Nephron (organoid): ENCODE results near the gene SLC35F1.

Experiments
- H3K27ac Mint-ChIP-seq, 3 experiments: 2 replicates each; pipeline ENCODE4 v1.8.0; 2020; ENCODE audit warnings: mixed read lengths in 3 of 3, mild to moderate bottlenecking in 2 of 3, moderate library complexity in 1 of 3
- H3K27me3 Mint-ChIP-seq: 2 replicates; pipeline ENCODE4 v1.8.0; 2021; ENCODE audit warnings: low read depth, mild to moderate bottlenecking, moderate library complexity, mixed read lengths
- H3K36me3 Mint-ChIP-seq: 2 replicates; pipeline ENCODE4 v1.8.0; 2020; ENCODE audit warnings: low read depth, mixed read lengths
- H3K4me1 Mint-ChIP-seq: 2 replicates; pipeline ENCODE4 v1.8.0; 2020; ENCODE audit warnings: mixed read lengths
- H3K4me3 Mint-ChIP-seq, 3 experiments: 2 replicates each; pipeline ENCODE4 v1.8.0; 2020; ENCODE audit warnings: mild to moderate bottlenecking in 3 of 3, mixed read lengths in 3 of 3, moderate library complexity in 2 of 3
- H3K9me3 Mint-ChIP-seq: 2 replicates; pipeline ENCODE4 v1.8.0; 2020; ENCODE audit warnings: mixed read lengths
- CTCF ChIP-seq, 3 experiments: fragments of 200-600 bp; sonication (generic); IDR thresholded peaks; one replicate each; pipeline ENCODE4 v1.5.0; 2021; ENCODE audit warnings: antibody characterized with exemption in 3 of 3; ENCODE audit not compliant: unreplicated experiment in 3 of 3

Gene SLC35F1

GRCh38 chr6:118269659-118270058 is 362.6 kb downstream of the SLC35F1 start:
- H3K4me3 Mint-ChIP-seq = no peak overlapping the region
- no peaks in the 10 kb centered on the region for H3K36me3 Mint-ChIP-seq
- H3K27me3 Mint-ChIP-seq = no peaks in the 10 kb centered on the region
- no peaks in the 10 kb centered on the region for H3K9me3 Mint-ChIP-seq
- no peak overlapping the region for H3K27ac Mint-ChIP-seq
- no peaks in the 10 kb centered on the region for H3K4me1 Mint-ChIP-seq
- no peak for TF ChIP-seq CTCF (IDR thresholded peaks at IDR 0.05; ENCODE audit: unreplicated experiment in 3 of 3)

- no peaks in the 10 kb centered on the region for H3K36me3 Mint-ChIP-seq
- no peaks in the 10 kb centered on the region for H3K27me3 Mint-ChIP-seq
- H3K27ac Mint-ChIP-seq = no peak overlapping the region
- H3K4me3 Mint-ChIP-seq = no peak overlapping the region
- no peak for TF ChIP-seq CTCF (IDR thresholded peaks at IDR 0.05; ENCODE audit: unreplicated experiment in 3 of 3)
- no peaks in the 10 kb centered on the region for H3K9me3 Mint-ChIP-seq
- H3K4me1 Mint-ChIP-seq = no peaks in the 10 kb centered on the region
Observed at GRCh38 chr6:118277631-118278030, 370.6 kb downstream of the SLC35F1 start.

GRCh38 chr6:118280210-118280609 is 373.1 kb downstream of the SLC35F1 start:
- Mint-ChIP-seq H3K9me3 (no peaks in the 10 kb centered on the region), H3K36me3 (no peaks in the 10 kb centered on the region), H3K4me3 (no peak overlapping the region), H3K27ac (no peak overlapping the region), H3K4me1 (no peaks in the 10 kb centered on the region), H3K27me3 (no peaks in the 10 kb centered on the region)
- TF ChIP-seq CTCF (IDR thresholded peaks at IDR 0.05; ENCODE audit: unreplicated experiment in 3 of 3) = no peak

- Mint-ChIP-seq H3K36me3 (no peaks in the 10 kb centered on the region), H3K4me1 (no peaks in the 10 kb centered on the region), H3K9me3 (no peaks in the 10 kb centered on the region), H3K27ac (no peak overlapping the region), H3K27me3 (no peaks in the 10 kb centered on the region), H3K4me3 (no peak overlapping the region)
- TF ChIP-seq CTCF (IDR thresholded peaks at IDR 0.05; ENCODE audit: unreplicated experiment in 3 of 3) = no peak
Observed at GRCh38 chr6:118281291-118281690, 374.2 kb downstream of the SLC35F1 start.

GRCh38 chr6:118283766-118284165 is 376.7 kb downstream of the SLC35F1 start:
- Mint-ChIP-seq H3K27ac (no peak overlapping the region), H3K27me3 (no peaks in the 10 kb centered on the region), H3K36me3 (no peaks in the 10 kb centered on the region), H3K4me3 (no peak overlapping the region), H3K4me1 (no peaks in the 10 kb centered on the region), H3K9me3 (no peaks in the 10 kb centered on the region)
- peak; percentile 58 to 76 (median 76) for TF ChIP-seq CTCF (IDR thresholded peaks at IDR 0.05; ENCODE audit: unreplicated experiment in 3 of 3)

- no peaks in the 10 kb centered on the region for H3K4me1 Mint-ChIP-seq
- no peak overlapping the region for H3K27ac Mint-ChIP-seq
- H3K27me3 Mint-ChIP-seq = no peaks in the 10 kb centered on the region
- H3K36me3 Mint-ChIP-seq = no peaks in the 10 kb centered on the region
- H3K9me3 Mint-ChIP-seq = no peaks in the 10 kb centered on the region
- no peak overlapping the region for H3K4me3 Mint-ChIP-seq
- peak; percentile 35 to 55 (median 54) for TF ChIP-seq CTCF (IDR thresholded peaks at IDR 0.05; ENCODE audit: unreplicated experiment in 3 of 3)
Observed at GRCh38 chr6:118284736-118285360, 377.8 kb downstream of the SLC35F1 start.
